Measurements from ENCODE around the gene REELD1. TPM values are rescaled to one million over a fixed set of nuclear protein-coding genes. Genes with fewer than 3 reads are reported as not detected.
A peak's percentile ranks its signal among the peaks of the same experiment; 100 is the strongest.

REELD1 gene
- total RNA-seq, 1 experiment from 2014 or later = not detected

DNA sequence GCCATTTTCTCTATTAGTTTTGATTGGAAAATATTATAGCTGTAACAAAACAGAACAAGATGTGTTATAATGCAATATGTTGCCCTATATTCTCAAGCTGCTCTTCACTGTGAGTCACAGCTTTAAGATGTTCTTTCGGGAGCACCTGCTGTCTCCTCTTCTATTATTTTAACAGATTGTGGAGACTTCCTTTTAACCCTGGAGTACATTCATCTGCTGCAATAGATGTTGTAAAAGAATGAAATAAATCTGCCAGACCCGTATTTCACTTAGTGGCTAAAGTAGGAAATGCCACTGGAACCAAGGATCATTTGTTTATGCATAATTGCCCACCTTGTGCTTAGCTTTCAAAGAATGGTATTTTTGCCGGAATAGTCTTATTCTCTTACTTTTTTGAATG, 27.7 kb upstream of the REELD1 start:
- no peak overlapping the region for H3K4me3 Mint-ChIP-seq (ENCODE audit: unreplicated experiment)
- CTCF ChIA-PET = no interaction called here
- H3K27ac Mint-ChIP-seq (ENCODE audit: low read depth, unreplicated experiment) = no peak overlapping the region
- POLR2A ChIA-PET = no interaction called here
- no peak for DNase-seq (ENCODE audit: unreplicated experiment)
- H3K36me3 Mint-ChIP-seq (ENCODE audit: insufficient read depth, unreplicated experiment) = peaks cover 69% of the 10 kb centered on the region
- intact Hi-C loops (cut with micrococcal nuclease) = no loop called here
- BruUV-seq (replicated peaks) = no TSS peak
- H3K4me1 Mint-ChIP-seq (ENCODE audit: insufficient read depth, unreplicated experiment) = no peaks in the 10 kb centered on the region
- TF ChIP-seq, protein P1, sequence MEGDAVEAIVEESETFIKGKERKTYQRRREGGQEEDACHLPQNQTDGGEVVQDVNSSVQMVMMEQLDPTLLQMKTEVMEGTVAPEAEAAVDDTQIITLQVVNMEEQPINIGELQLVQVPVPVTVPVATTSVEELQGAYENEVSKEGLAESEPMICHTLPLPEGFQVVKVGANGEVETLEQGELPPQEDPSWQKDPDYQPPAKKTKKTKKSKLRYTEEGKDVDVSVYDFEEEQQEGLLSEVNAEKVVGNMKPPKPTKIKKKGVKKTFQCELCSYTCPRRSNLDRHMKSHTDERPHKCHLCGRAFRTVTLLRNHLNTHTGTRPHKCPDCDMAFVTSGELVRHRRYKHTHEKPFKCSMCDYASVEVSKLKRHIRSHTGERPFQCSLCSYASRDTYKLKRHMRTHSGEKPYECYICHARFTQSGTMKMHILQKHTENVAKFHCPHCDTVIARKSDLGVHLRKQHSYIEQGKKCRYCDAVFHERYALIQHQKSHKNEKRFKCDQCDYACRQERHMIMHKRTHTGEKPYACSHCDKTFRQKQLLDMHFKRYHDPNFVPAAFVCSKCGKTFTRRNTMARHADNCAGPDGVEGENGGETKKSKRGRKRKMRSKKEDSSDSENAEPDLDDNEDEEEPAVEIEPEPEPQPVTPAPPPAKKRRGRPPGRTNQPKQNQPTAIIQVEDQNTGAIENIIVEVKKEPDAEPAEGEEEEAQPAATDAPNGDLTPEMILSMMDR (IDR thresholded peaks at IDR 0.05; ENCODE audit: unreplicated experiment) = no peak
- no peaks in the 10 kb centered on the region for H3K9me3 Mint-ChIP-seq (ENCODE audit: unreplicated experiment)
- no peaks in the 10 kb centered on the region for H3K27me3 Mint-ChIP-seq (ENCODE audit: insufficient read depth, unreplicated experiment)

DNA sequence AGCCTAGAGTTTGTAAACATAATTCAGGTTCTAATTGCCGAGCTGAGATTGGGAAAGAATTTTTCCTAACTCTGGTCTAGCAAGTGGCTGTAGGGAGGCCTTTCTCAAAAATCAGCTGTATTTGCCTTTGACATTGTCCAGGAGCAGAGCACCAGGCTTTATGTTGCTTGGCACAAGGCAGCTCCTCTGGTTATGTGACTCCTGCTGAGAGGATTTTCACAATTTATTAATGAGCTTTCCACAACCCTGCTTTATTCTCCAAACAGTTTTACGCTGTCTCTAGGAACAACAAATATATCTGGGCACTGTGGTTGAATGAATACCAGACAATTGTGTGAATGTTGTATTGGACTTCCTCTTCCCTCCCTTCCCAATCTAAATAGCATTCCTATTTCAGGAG, 23.9 kb upstream of the REELD1 start:
- TF ChIP-seq, protein P1 (IDR thresholded peaks at IDR 0.05; ENCODE audit: unreplicated experiment) = no peak
- intact Hi-C loops (cut with micrococcal nuclease) = no loop called here
- peaks cover 52% of the 10 kb centered on the region for H3K36me3 Mint-ChIP-seq (ENCODE audit: insufficient read depth, unreplicated experiment)
- no peak overlapping the region for H3K27ac Mint-ChIP-seq (ENCODE audit: low read depth, unreplicated experiment)
- H3K4me1 Mint-ChIP-seq (ENCODE audit: insufficient read depth, unreplicated experiment) = no peaks in the 10 kb centered on the region
- CTCF ChIA-PET = no interaction called here
- DNase-seq (ENCODE audit: unreplicated experiment) = no peak
- no TSS peak for BruUV-seq (replicated peaks)
- H3K4me3 Mint-ChIP-seq (ENCODE audit: unreplicated experiment) = no peak overlapping the region
- POLR2A ChIA-PET = no interaction called here
- no peaks in the 10 kb centered on the region for H3K9me3 Mint-ChIP-seq (ENCODE audit: unreplicated experiment)
- H3K27me3 Mint-ChIP-seq (ENCODE audit: insufficient read depth, unreplicated experiment) = no peaks in the 10 kb centered on the region

DNA sequence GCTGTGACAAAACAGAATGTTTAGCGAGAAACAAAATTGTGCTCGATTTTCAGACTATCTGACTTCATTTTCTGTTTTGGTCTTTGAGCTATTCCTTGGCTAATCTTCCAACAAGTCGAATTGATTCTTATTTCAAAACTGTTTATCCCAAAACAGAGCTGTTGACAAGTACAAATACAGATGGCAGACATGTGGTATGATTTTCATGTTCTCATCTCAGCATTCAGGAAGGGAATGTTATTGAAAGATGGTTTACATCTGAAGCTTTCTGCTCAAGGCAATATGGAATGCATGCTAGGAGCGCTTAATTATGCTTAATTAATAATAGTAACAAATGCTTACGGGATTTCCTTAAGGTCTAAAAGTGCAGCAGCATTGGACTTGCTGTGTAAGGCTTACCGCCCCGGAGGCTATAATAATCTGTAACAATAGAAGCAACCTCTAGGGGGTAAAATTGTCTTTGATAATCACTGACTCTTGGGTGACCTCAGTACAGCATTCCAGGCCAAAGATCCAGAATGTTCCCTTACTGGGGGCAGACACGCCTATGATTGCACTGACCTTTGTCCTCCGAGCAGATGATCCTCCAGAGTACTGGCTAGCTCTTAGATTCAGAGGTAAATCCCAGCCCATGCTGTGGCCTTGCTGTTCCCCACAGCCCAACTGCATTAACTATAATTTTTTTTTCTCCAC, 22.4 kb upstream of the REELD1 start:
- DNase-seq (ENCODE audit: unreplicated experiment) = no peak
- no TSS peak for BruUV-seq (replicated peaks)
- intact Hi-C loops (cut with micrococcal nuclease) = no loop called here
- no peak overlapping the region for H3K4me3 Mint-ChIP-seq (ENCODE audit: unreplicated experiment)
- H3K4me1 Mint-ChIP-seq (ENCODE audit: insufficient read depth, unreplicated experiment) = no peaks in the 10 kb centered on the region
- no peaks in the 10 kb centered on the region for H3K9me3 Mint-ChIP-seq (ENCODE audit: unreplicated experiment)
- TF ChIP-seq, protein P1 (IDR thresholded peaks at IDR 0.05; ENCODE audit: unreplicated experiment) = no peak
- peaks cover 41% of the 10 kb centered on the region for H3K36me3 Mint-ChIP-seq (ENCODE audit: insufficient read depth, unreplicated experiment)
- H3K27me3 Mint-ChIP-seq (ENCODE audit: insufficient read depth, unreplicated experiment) = no peaks in the 10 kb centered on the region
- POLR2A ChIA-PET = no interaction called here
- peak overlapping the region; percentile 39 for H3K27ac Mint-ChIP-seq (ENCODE audit: low read depth, unreplicated experiment)
- CTCF ChIA-PET = interaction anchor here (0.7 kb wide), 1 partner anchor 608 kb away, joined by 3 read pairs; no protein-coding TSS in a partner anchor

DNA sequence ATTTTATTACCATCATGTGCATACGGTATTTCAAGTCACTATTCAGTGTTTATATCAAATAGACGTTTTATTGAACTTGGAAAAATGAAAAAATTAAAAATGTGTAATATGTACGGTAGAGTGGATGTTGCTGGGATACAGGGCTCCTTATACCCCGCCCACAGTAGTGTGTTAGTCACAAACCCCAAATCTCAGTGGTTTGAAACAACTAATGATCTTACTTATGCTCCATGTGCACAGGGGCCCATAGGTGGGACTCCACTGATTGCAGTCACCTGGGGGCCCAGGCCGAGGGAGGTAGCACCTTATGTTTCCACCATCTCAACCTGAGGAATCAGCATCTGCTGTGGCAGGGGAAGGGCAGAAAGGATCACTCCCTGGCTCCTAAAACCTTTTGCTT, 20.7 kb upstream of the REELD1 start:
- Mint-ChIP-seq H3K27me3 (ENCODE audit: insufficient read depth, unreplicated experiment) (no peaks in the 10 kb centered on the region), H3K4me1 (ENCODE audit: insufficient read depth, unreplicated experiment) (no peaks in the 10 kb centered on the region), H3K27ac (ENCODE audit: low read depth, unreplicated experiment) (no peak overlapping the region), H3K4me3 (ENCODE audit: unreplicated experiment) (no peak overlapping the region), H3K36me3 (ENCODE audit: insufficient read depth, unreplicated experiment) (peaks cover 28% of the 10 kb centered on the region), H3K9me3 (ENCODE audit: unreplicated experiment) (no peaks in the 10 kb centered on the region)
- intact Hi-C loops (cut with micrococcal nuclease) = no loop called here
- TF ChIP-seq, protein P1 (IDR thresholded peaks at IDR 0.05; ENCODE audit: unreplicated experiment) = no peak
- no TSS peak for BruUV-seq (replicated peaks)
- ChIA-PET POLR2A (no interaction called here), CTCF (interaction anchor here (0.6 to 0.7 kb wide), 2 partner anchors 16 to 1409 kb away, joined by 3 to 4 read pairs; no protein-coding TSS in a partner anchor)
- DNase-seq (ENCODE audit: unreplicated experiment) = no peak
